BLaER1 (cell line): ENCODE measurements around the gene CALM1.

ENCODE experiments used
- H3K27ac ChIP-seq: shearing (Covaris generic); formaldehyde crosslinking; 2 replicates; pipeline ENCODE4 v1.8.1; 2022
- H3K27me3 ChIP-seq: shearing (Covaris generic); formaldehyde crosslinking; 2 replicates; pipeline ENCODE4 v1.8.1; 2022
- H3K36me3 ChIP-seq: shearing (Covaris generic); formaldehyde crosslinking; 2 replicates; pipeline ENCODE4 v1.8.1; 2022
- H3K4me1 ChIP-seq: shearing (Covaris generic); formaldehyde crosslinking; 2 replicates; pipeline ENCODE4 v1.8.1; 2022
- H3K4me2 ChIP-seq: shearing (Covaris generic); formaldehyde crosslinking; 2 replicates; pipeline ENCODE4 v1.8.1; 2022
- H3K4me3 ChIP-seq: shearing (Covaris generic); formaldehyde crosslinking; 2 replicates; pipeline ENCODE4 v1.8.1; 2022
- H3K9ac ChIP-seq: shearing (Covaris generic); formaldehyde crosslinking; 2 replicates; pipeline ENCODE4 v1.8.1; 2022
- H3K9me3 ChIP-seq: shearing (Covaris generic); formaldehyde crosslinking; 2 replicates; pipeline ENCODE4 v1.8.1; 2022
- H4K20me1 ChIP-seq: shearing (Covaris generic); formaldehyde crosslinking; 2 replicates; pipeline ENCODE4 v1.8.1; 2022
- Cebpa-rat ChIP-seq: shearing (Covaris generic); IDR thresholded peaks from 2 replicates; pipeline ENCODE4 v1.8.1; 2022

Gene CALM1

GRCh38 chr14:90397425-90398314 lies 841 bp downstream of the CALM1 start:
- peak overlapping the region; percentile 84 for H3K4me2 ChIP-seq
- H3K4me3 ChIP-seq = peak overlapping the region; percentile 85
- peaks cover 44% of the 10 kb centered on the region for H3K4me1 ChIP-seq
- H3K27me3 ChIP-seq = no peaks in the 10 kb centered on the region
- TF ChIP-seq Cebpa-rat = no peak
- peaks cover 24% of the 10 kb centered on the region for H3K36me3 ChIP-seq
- H3K9ac ChIP-seq = peak overlapping the region; percentile 94
- peak overlapping the region; percentile 85 for H3K27ac ChIP-seq
- peaks cover 49% of the 10 kb centered on the region for H4K20me1 ChIP-seq
- no peaks in the 10 kb centered on the region for H3K9me3 ChIP-seq

GRCh38 chr14:90398315-90398839 lies 1.5 kb downstream of the CALM1 start:
- peaks cover 31% of the 10 kb centered on the region for H3K36me3 ChIP-seq
- H3K27me3 ChIP-seq = no peaks in the 10 kb centered on the region
- H3K4me3 ChIP-seq = peak overlapping the region; percentile 85
- TF ChIP-seq Cebpa-rat = no peak
- H3K4me1 ChIP-seq = peaks cover 52% of the 10 kb centered on the region
- H4K20me1 ChIP-seq = peaks cover 56% of the 10 kb centered on the region
- H3K4me2 ChIP-seq = peak overlapping the region; percentile 84
- peak overlapping the region; percentile 85 for H3K27ac ChIP-seq
- H3K9ac ChIP-seq = peak overlapping the region; percentile 94
- H3K9me3 ChIP-seq = no peaks in the 10 kb centered on the region

- H3K36me3 ChIP-seq = peaks cover 38% of the 10 kb centered on the region
- H3K4me1 ChIP-seq = peaks cover 58% of the 10 kb centered on the region
- peaks cover 62% of the 10 kb centered on the region for H4K20me1 ChIP-seq
- TF ChIP-seq Cebpa-rat = no peak
- H3K27ac ChIP-seq = peak overlapping the region; percentile 85
- peak overlapping the region; percentile 94 for H3K9ac ChIP-seq
- no peaks in the 10 kb centered on the region for H3K27me3 ChIP-seq
- peak overlapping the region; percentile 84 for H3K4me2 ChIP-seq
- no peaks in the 10 kb centered on the region for H3K9me3 ChIP-seq
- peak overlapping the region; percentile 85 for H3K4me3 ChIP-seq
These were observed 2.2 kb downstream of the CALM1 start for GRCh38 chr14:90398841-90399540.

GRCh38 chr14:90399541-90400444 lies 3.0 kb downstream of the CALM1 start:
- H3K27ac ChIP-seq = peak overlapping the region; percentile 78
- peaks cover 65% of the 10 kb centered on the region for H3K4me1 ChIP-seq
- peak overlapping the region; percentile 94 for H3K9ac ChIP-seq

GRCh38 chr14:90400904-90401561 lies 4.2 kb downstream of the CALM1 start:
- Histone ChIP-seq H3K4me1 (peaks cover 75% of the 10 kb centered on the region), H3K4me2 (peak overlapping the region; percentile 84), H3K36me3 (peaks cover 58% of the 10 kb centered on the region), H3K27me3 (no peaks in the 10 kb centered on the region), H4K20me1 (peaks cover 81% of the 10 kb centered on the region), H3K9ac (peak overlapping the region; percentile 71), H3K9me3 (no peaks in the 10 kb centered on the region), H3K27ac (peak overlapping the region; percentile 78), H3K4me3 (peak overlapping the region; percentile 56)
- TF ChIP-seq Cebpa-rat = no peak

More at GRCh38 chr14:90399541-90400444, 3.0 kb downstream of the CALM1 start:
- Histone ChIP-seq H3K9me3 (no peaks in the 10 kb centered on the region), H3K4me2 (peak overlapping the region; percentile 84), H4K20me1 (peaks cover 70% of the 10 kb centered on the region), H3K36me3 (peaks cover 46% of the 10 kb centered on the region), H3K27me3 (no peaks in the 10 kb centered on the region), H3K4me3 (peak overlapping the region; percentile 85)
- TF ChIP-seq Cebpa-rat = no peak

GRCh38 chr14:90402016-90402415 lies 5.2 kb downstream of the CALM1 start:
- no peak for TF ChIP-seq Cebpa-rat
- Histone ChIP-seq H3K4me2 (peak overlapping the region; percentile 84), H4K20me1 (peaks cover 90% of the 10 kb centered on the region), H3K9ac (peak overlapping the region; percentile 71), H3K27me3 (no peaks in the 10 kb centered on the region), H3K4me3 (peak overlapping the region; percentile 56), H3K9me3 (no peaks in the 10 kb centered on the region), H3K4me1 (peaks cover 80% of the 10 kb centered on the region), H3K27ac (peak overlapping the region; percentile 78), H3K36me3 (peaks cover 68% of the 10 kb centered on the region)

GRCh38 chr14:90403065-90403464 lies 6.2 kb downstream of the CALM1 start:
- H3K4me1 ChIP-seq = peaks cover 90% of the 10 kb centered on the region
- TF ChIP-seq Cebpa-rat = no peak
- no peaks in the 10 kb centered on the region for H3K27me3 ChIP-seq
- peaks cover 78% of the 10 kb centered on the region for H3K36me3 ChIP-seq
- peak overlapping the region; percentile 78 for H3K27ac ChIP-seq
- H3K9ac ChIP-seq = peak overlapping the region; percentile 68; the same call in 1 of the 2 replicates
- H3K4me3 ChIP-seq = peak overlapping the region; percentile 56; the same call in 1 of the 2 replicates
- H4K20me1 ChIP-seq = peaks cover 95% of the 10 kb centered on the region
- peak overlapping the region; percentile 84 for H3K4me2 ChIP-seq
- H3K9me3 ChIP-seq = no peaks in the 10 kb centered on the region

GRCh38 chr14:90405101-90405500 lies 8.3 kb downstream of the CALM1 start:
- Histone ChIP-seq H3K27ac (no peak overlapping the region), H3K27me3 (no peaks in the 10 kb centered on the region), H3K4me2 (peak overlapping the region; percentile 15; the same call in 1 of the 2 replicates), H4K20me1 (peaks cover 87% of the 10 kb centered on the region), H3K4me1 (peaks cover 95% of the 10 kb centered on the region), H3K4me3 (no peak overlapping the region), H3K9ac (no peak overlapping the region), H3K9me3 (no peaks in the 10 kb centered on the region), H3K36me3 (peaks cover 84% of the 10 kb centered on the region)
- TF ChIP-seq Cebpa-rat = no peak
